NB4 (cell line): ENCODE results near the gene NKAIN4.

Source experiments
- MYC ChIP-seq: IDR thresholded peaks from 2 replicates; pipeline ENCODE4 v1.6.1; 2011; ENCODE audit warnings: low read depth, low read length
- POLR2A ChIP-seq: IDR thresholded peaks from 2 replicates; pipeline ENCODE4 v1.6.1; 2011; ENCODE audit warnings: mild to moderate bottlenecking; ENCODE audit not compliant: insufficient read length; ENCODE audit errors: extremely low read depth
- TF ChIP-seq, protein P1 (sequence below): IDR thresholded peaks from one replicate; pipeline ENCODE4 v1.5.1; 2012; ENCODE audit warnings: low read depth, low read length
- TF ChIP-seq, protein P2 (sequence below): IDR thresholded peaks from 2 replicates; pipeline ENCODE4 v1.6.1; 2011; ENCODE audit warnings: low read depth, low read length

DNA sequence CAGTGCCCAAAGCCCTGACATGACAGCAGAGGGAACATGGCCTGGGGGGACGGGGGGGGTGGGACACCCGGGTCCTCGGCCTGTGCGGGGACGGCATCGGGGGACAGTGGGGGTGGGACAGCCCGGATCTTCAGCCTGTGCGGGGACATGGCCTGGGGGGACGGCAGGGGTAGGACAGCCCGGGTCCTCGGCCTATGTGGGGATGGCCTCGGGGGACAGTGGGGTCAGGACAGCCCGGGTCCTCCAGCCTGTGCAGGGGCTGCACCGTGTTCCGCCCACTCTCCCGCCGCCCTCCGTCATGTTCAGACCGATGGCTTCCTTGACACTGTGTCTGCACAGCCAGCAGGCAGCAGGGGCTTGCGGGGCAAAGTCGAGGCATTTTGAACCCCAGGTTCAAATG lies 11.5 kb downstream of the NKAIN4 start:
- TF ChIP-seq, protein P1, sequence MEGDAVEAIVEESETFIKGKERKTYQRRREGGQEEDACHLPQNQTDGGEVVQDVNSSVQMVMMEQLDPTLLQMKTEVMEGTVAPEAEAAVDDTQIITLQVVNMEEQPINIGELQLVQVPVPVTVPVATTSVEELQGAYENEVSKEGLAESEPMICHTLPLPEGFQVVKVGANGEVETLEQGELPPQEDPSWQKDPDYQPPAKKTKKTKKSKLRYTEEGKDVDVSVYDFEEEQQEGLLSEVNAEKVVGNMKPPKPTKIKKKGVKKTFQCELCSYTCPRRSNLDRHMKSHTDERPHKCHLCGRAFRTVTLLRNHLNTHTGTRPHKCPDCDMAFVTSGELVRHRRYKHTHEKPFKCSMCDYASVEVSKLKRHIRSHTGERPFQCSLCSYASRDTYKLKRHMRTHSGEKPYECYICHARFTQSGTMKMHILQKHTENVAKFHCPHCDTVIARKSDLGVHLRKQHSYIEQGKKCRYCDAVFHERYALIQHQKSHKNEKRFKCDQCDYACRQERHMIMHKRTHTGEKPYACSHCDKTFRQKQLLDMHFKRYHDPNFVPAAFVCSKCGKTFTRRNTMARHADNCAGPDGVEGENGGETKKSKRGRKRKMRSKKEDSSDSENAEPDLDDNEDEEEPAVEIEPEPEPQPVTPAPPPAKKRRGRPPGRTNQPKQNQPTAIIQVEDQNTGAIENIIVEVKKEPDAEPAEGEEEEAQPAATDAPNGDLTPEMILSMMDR: no peak
- TF ChIP-seq MYC (no peak), POLR2A (no peak)
- TF ChIP-seq, protein P2, sequence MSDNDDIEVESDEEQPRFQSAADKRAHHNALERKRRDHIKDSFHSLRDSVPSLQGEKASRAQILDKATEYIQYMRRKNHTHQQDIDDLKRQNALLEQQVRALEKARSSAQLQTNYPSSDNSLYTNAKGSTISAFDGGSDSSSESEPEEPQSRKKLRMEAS: no peak
